ENCODE results near the gene CNNM3. TPM values are rescaled to one million over a fixed set of nuclear protein-coding genes. Genes with fewer than 3 reads are reported as not detected.

Gene CNNM3
- total RNA-seq, 1 donor from 2014 or later, result 29.0 TPM

DNA sequence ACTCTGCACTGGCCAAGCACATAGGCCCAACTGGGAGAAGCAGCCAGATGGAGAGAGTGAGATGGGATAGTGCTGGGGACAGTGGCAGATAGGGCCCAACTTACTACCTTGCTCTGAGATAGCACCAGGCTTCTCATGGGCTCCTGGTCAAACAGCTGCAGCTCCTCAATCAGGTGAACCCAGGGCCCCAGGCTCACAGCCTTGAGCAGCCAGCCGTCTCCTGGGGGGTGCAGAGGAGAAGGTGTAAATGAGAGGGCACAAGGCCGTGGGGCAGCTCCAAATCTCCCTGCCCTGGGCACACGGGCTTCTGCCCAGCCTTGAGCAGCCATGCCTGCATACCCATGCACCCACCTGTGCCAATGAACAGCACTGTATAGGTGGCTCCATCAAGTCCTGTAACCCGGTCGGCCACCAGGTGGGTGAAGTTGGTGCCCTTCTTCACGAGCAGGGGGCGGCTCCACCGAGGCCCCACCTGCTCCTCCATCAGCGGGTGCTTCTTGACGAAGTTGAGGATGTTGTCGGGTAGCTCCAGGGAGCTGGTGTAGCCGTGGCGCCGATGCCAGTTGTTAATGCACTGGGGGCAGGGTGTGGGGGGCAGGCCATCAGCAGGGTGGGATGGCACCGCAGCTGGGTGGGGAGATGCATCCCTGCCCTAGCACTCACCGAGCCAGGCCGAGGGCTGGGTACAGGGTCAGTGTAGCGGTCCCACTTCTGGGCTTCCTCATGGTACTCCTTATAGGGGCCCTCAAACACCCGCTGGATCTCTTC lies 47.7 kb downstream of the CNNM3 start:
- intact Hi-C loops (cut with DNase I), result no loop called here
- no peak overlapping the region for H3K27ac ChIP-seq
- TF ChIP-seq CTCF (IDR thresholded peaks at IDR 0.05), result no peak
- no peaks in the 10 kb centered on the region for H3K9me3 ChIP-seq
- ATAC-seq (no peak), DNase-seq (no peak)
- peaks cover 4% of the 10 kb centered on the region for H3K27me3 ChIP-seq (ENCODE audit: low read depth)
- H3K36me3 ChIP-seq, result peaks cover 76% of the 10 kb centered on the region
- H3K4me1 ChIP-seq, result peaks cover 43% of the 10 kb centered on the region
- no peak overlapping the region for H3K4me3 ChIP-seq

DNA sequence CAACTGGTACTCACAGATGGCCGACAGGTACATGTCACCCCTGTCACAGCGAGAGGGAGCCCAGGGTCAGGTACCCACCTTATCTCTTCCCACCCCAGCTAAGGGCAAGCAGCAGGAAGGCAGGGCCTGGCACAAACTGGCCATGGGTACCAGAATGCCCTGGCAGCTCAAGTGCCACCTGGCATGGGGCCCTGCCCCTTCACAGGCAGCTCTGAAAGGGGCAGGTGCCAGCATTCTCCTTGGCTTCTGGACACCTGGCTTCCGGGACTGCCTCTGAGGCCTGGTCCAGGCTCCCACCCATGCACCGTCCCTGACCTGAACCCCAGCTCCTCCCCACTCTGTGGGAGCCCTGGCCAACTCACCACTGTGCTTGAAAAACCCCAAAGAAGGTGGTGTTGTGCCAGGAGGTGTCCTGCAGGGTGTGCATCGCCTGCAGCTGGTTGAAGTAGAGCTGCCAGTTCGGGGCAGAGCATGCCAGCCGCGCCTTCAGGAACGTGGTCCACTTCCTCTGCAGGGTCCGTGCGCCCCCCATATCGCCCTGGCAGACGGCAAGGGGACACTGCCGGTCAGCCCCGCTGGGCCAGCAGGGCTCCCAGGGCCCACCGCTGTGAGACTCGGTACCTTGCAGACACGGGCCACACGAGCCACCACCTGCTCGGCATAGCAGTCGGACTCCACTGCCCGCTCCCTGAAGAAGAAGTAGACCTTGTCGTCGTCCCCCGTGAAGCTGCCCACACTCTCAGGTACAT lies 48.4 kb downstream of the CNNM3 start:
- Histone ChIP-seq H3K9me3 (no peaks in the 10 kb centered on the region), H3K27ac (no peak overlapping the region), H3K27me3 (ENCODE audit: low read depth) (no peaks in the 10 kb centered on the region), H3K36me3 (peaks cover 76% of the 10 kb centered on the region), H3K4me3 (no peak overlapping the region), H3K4me1 (peaks cover 37% of the 10 kb centered on the region)
- intact Hi-C loops (cut with DNase I), result no loop called here
- DNase-seq (peak; percentile 85), ATAC-seq (peak; percentile 0 to 6)
- no peak for TF ChIP-seq CTCF (IDR thresholded peaks at IDR 0.05)

DNA sequence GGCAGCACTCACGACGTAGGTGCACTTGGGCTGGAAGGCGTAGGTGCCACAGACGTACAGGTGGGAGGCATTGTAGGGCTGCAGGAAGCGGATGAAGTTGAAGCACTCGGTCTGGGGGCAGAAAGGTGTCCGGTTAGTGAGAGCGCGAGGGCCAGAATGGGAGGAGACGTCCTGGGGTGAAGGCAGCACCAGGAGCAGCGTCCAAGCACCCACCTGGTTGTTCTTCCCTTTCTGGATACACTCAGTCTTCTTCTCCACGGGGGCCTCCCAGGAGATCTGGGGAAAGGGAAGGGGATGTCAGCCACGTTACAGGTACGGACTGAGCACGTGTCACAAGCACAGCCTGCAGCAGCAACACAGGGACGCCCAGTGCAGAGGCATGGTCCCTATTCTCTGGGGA lies 49.6 kb downstream of the CNNM3 start:
- Histone ChIP-seq H3K36me3 (peaks cover 69% of the 10 kb centered on the region), H3K4me1 (peaks cover 41% of the 10 kb centered on the region), H3K9me3 (no peaks in the 10 kb centered on the region), H3K27me3 (ENCODE audit: low read depth) (no peaks in the 10 kb centered on the region), H3K4me3 (no peak overlapping the region), H3K27ac (no peak overlapping the region)
- no peak for ATAC-seq
- no peak for DNase-seq
- intact Hi-C loops (cut with DNase I), result no loop called here
- TF ChIP-seq CTCF (IDR thresholded peaks at IDR 0.05), result no peak

DNA sequence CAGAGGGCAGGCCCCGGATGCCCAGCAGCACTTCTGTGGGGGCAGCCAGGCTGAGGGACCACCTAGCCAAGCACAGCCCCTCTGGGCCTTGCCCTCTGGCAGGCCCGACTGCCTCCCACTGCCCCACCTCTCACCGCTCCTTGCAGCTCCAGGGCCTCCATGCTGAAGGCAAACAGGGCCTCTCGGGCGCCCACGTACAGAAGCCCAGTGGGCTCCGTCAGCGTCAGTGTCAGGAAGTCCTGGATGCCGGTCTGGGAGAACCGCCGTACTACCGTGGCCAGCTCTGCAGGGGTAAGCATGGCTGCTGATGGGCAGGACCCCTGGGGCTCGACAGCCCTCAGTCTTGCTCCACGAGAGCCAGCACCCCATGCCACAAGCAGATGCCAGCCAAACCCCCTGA lies 50.1 kb downstream of the CNNM3 start:
- Histone ChIP-seq H3K27me3 (ENCODE audit: low read depth) (no peaks in the 10 kb centered on the region), H3K9me3 (no peaks in the 10 kb centered on the region), H3K27ac (peak overlapping the region; percentile 96), H3K4me3 (no peak overlapping the region), H3K36me3 (peaks cover 64% of the 10 kb centered on the region), H3K4me1 (peaks cover 46% of the 10 kb centered on the region)
- intact Hi-C loops (cut with DNase I), result no loop called here
- ATAC-seq (no peak), DNase-seq (no peak)
- TF ChIP-seq CTCF (IDR thresholded peaks at IDR 0.05), result no peak

GRCh38 chr2:96866586-96866985 lies 50.5 kb downstream of the CNNM3 start:
- Histone ChIP-seq H3K9me3 (no peaks in the 10 kb centered on the region), H3K4me1 (peaks cover 48% of the 10 kb centered on the region), H3K27ac (peak overlapping the region; percentile 96), H3K27me3 (ENCODE audit: low read depth) (no peaks in the 10 kb centered on the region), H3K4me3 (peak overlapping the region; percentile 97), H3K36me3 (peaks cover 59% of the 10 kb centered on the region)
- DNase-seq, result no peak
- intact Hi-C loops (cut with DNase I), result no loop called here
- TF ChIP-seq CTCF (IDR thresholded peaks at IDR 0.05), result no peak
- no peak for ATAC-seq

All from lower lobe of right lung (tissue), 2 donors.